ENCODE measurements around the gene OR5K2. TPM values are rescaled to one million over a fixed set of nuclear protein-coding genes. Genes with fewer than 3 reads are reported as not detected.

Gene OR5K2
- total and polyA plus RNA-seq, 10 of the 15 experiments (the other 5 are each of a cell fraction or from before 2014, with no cell fraction given), result 0.12 TPM; not detected in 9

DNA sequence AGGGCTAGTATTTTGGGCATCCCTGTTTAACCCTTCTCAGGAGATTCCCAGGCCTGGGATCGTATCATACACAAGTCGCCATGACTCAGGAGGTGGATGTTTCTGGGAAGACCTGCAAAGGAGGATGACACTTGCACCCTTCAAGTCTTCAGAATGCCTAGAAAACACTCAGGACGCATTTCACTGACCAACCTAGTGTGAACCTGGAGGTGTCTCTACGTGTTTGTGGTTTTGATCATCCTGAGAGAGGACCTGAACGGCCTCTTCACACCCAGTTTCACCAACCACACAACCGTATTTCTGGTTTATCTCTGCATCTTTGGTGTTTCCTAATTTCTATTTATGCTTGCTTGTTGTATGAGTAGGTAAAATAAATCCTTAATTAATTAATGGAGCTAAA, 28.0 kb downstream of the OR5K2 start (continued):
- TF ChIP-seq DPF2 (IDR thresholded peaks at IDR 0.05) (peak; percentile 76; the same call in 1 of the 2 replicates), NBN (IDR thresholded peaks at IDR 0.05) (peak; percentile 59), RUNX3 (IDR thresholded peaks at IDR 0.05; ENCODE audit: low read length) (peak; percentile 95), CREB1 (IDR thresholded peaks at IDR 0.05; ENCODE audit: low read depth) (0 out of 2 replicates have a peak, but pooled peaks have one; percentile 20), CHD2 (IDR thresholded peaks at IDR 0.05; ENCODE audit: borderline replicate concordance, low read depth, low read length) (no peak), CBX5 (IDR thresholded peaks at IDR 0.05; ENCODE audit: low read depth) (no peak), POU2F2 (IDR thresholded peaks at IDR 0.05; ENCODE audit: borderline replicate concordance, low read depth, low read length) (0 out of 3 replicates have a peak, but pooled peaks have one; percentile 8), EED (IDR thresholded peaks at IDR 0.05; ENCODE audit: low read depth) (0 out of 2 replicates have a peak, but pooled peaks have one; percentile 31), CHD1 (IDR thresholded peaks at IDR 0.05; ENCODE audit: low read depth, low read length) (no peak), BMI1 (IDR thresholded peaks at IDR 0.05; ENCODE audit: borderline replicate concordance) (peak; percentile 40; the same call in 1 of the 2 replicates), PAX5 (IDR thresholded peaks at IDR 0.05; ENCODE audit: borderline replicate concordance, low read depth, low read length) (peak; percentile 60; the same call in 1 of the 2 replicates), POLR2AphosphoS5 (IDR thresholded peaks at IDR 0.05; ENCODE audit: low read length) (peak; percentile 83), KDM1A (IDR thresholded peaks at IDR 0.05; ENCODE audit: borderline replicate concordance) (no peak), NFIC (IDR thresholded peaks at IDR 0.05; ENCODE audit: low read depth, low read length) (peak; percentile 55; the same call in 1 of the 2 replicates), BCL11A (IDR thresholded peaks at IDR 0.05; ENCODE audit: low read depth, low read length) (no peak), CBFB (IDR thresholded peaks at IDR 0.05; ENCODE audit: low read depth) (peak; percentile 65; the same call in 1 of the 2 replicates), POLR2AphosphoS2 (IDR thresholded peaks at IDR 0.05; ENCODE audit: low read depth, low read length) (peak; percentile 69), SMC3 (IDR thresholded peaks at IDR 0.05; ENCODE audit: borderline replicate concordance, low read length) (no peak; the same call in 1 of the 2 replicates), FOS (IDR thresholded peaks at IDR 0.05; ENCODE audit: borderline replicate concordance, extremely low read depth, insufficient read length) (no peak), NFYA (IDR thresholded peaks at IDR 0.05; ENCODE audit: borderline replicate concordance, low read depth, low read length) (no peak)
- TF ChIP-seq, protein P1, sequence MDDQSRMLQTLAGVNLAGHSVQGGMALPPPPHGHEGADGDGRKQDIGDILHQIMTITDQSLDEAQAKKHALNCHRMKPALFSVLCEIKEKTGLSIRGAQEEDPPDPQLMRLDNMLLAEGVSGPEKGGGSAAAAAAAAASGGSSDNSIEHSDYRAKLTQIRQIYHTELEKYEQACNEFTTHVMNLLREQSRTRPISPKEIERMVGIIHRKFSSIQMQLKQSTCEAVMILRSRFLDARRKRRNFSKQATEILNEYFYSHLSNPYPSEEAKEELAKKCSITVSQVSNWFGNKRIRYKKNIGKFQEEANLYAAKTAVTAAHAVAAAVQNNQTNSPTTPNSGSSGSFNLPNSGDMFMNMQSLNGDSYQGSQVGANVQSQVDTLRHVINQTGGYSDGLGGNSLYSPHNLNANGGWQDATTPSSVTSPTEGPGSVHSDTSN (IDR thresholded peaks at IDR 0.05; ENCODE audit: insufficient replicate concordance, low read depth, low read length), result no peak
- TF ChIP-seq, protein P2, sequence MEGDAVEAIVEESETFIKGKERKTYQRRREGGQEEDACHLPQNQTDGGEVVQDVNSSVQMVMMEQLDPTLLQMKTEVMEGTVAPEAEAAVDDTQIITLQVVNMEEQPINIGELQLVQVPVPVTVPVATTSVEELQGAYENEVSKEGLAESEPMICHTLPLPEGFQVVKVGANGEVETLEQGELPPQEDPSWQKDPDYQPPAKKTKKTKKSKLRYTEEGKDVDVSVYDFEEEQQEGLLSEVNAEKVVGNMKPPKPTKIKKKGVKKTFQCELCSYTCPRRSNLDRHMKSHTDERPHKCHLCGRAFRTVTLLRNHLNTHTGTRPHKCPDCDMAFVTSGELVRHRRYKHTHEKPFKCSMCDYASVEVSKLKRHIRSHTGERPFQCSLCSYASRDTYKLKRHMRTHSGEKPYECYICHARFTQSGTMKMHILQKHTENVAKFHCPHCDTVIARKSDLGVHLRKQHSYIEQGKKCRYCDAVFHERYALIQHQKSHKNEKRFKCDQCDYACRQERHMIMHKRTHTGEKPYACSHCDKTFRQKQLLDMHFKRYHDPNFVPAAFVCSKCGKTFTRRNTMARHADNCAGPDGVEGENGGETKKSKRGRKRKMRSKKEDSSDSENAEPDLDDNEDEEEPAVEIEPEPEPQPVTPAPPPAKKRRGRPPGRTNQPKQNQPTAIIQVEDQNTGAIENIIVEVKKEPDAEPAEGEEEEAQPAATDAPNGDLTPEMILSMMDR (IDR thresholded peaks at IDR 0.05 in 2 of 3, conservative IDR thresholded peaks at IDR 0.05 in 1 of 3; ENCODE audit: control insufficient read depth in 2 of 3, extremely low read depth in 1 of 3, insufficient read depth in 1 of 3, low read depth in 3 of 3, low read length in 3 of 3), result no peak
- TF ChIP-seq, protein P3, sequence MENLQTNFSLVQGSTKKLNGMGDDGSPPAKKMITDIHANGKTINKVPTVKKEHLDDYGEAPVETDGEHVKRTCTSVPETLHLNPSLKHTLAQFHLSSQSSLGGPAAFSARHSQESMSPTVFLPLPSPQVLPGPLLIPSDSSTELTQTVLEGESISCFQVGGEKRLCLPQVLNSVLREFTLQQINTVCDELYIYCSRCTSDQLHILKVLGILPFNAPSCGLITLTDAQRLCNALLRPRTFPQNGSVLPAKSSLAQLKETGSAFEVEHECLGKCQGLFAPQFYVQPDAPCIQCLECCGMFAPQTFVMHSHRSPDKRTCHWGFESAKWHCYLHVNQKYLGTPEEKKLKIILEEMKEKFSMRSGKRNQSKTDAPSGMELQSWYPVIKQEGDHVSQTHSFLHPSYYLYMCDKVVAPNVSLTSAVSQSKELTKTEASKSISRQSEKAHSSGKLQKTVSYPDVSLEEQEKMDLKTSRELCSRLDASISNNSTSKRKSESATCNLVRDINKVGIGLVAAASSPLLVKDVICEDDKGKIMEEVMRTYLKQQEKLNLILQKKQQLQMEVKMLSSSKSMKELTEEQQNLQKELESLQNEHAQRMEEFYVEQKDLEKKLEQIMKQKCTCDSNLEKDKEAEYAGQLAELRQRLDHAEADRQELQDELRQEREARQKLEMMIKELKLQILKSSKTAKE (IDR thresholded peaks at IDR 0.05; ENCODE audit: low read depth, poor library complexity, severe bottlenecking), result peak; percentile 71
- TF ChIP-seq, protein P4, sequence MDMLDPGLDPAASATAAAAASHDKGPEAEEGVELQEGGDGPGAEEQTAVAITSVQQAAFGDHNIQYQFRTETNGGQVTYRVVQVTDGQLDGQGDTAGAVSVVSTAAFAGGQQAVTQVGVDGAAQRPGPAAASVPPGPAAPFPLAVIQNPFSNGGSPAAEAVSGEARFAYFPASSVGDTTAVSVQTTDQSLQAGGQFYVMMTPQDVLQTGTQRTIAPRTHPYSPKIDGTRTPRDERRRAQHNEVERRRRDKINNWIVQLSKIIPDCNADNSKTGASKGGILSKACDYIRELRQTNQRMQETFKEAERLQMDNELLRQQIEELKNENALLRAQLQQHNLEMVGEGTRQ (IDR thresholded peaks at IDR 0.05; ENCODE audit: borderline replicate concordance, low read depth, low read length), result no peak
- TF ChIP-seq, protein P5, sequence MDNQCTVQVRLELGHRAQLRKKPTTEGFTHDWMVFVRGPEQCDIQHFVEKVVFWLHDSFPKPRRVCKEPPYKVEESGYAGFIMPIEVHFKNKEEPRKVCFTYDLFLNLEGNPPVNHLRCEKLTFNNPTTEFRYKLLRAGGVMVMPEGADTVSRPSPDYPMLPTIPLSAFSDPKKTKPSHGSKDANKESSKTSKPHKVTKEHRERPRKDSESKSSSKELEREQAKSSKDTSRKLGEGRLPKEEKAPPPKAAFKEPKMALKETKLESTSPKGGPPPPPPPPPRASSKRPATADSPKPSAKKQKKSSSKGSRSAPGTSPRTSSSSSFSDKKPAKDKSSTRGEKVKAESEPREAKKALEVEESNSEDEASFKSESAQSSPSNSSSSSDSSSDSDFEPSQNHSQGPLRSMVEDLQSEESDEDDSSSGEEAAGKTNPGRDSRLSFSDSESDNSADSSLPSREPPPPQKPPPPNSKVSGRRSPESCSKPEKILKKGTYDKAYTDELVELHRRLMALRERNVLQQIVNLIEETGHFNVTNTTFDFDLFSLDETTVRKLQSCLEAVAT (IDR thresholded peaks at IDR 0.05), result 0 out of 2 replicates have a peak, but pooled peaks have one; percentile 56

Data from GM12878 (cell line).